Brain microvascular endothelial cell (primary cell): ENCODE data around the gene GUF1.

ENCODE experiments used
- DNase-seq: peaks from one replicate; pipeline ENCODE4 v3.0.0-alpha.2; 2020
- H3K27ac ChIP-seq: fragments of 250-450 bp; sonication (Bioruptor Pico); 2 replicates; pipeline ENCODE4 v1.5.1; 2020; ENCODE audit warnings: mild to moderate bottlenecking, moderate library complexity
- H3K27me3 ChIP-seq: fragments of 250-450 bp; sonication (Bioruptor Pico); replicated peaks from 2 replicates; pipeline ENCODE4 v1.5.1; 2020; ENCODE audit warnings: mild to moderate bottlenecking
- H3K36me3 ChIP-seq: fragments of 250-450 bp; sonication (Bioruptor Pico); replicated peaks from 2 replicates; pipeline ENCODE4 v1.5.1; 2020; ENCODE audit warnings: mild to moderate bottlenecking
- H3K4me3 ChIP-seq: 2 replicates; pipeline ENCODE4 v1.5.1; 2011; ENCODE audit warnings: low read depth, mild to moderate bottlenecking, control low read depth, low read length, moderate library complexity
- CTCF ChIP-seq: IDR thresholded peaks from 2 replicates; pipeline ENCODE4 v1.5.1; 2011; ENCODE audit warnings: low read depth, mild to moderate bottlenecking, moderate library complexity, low read length, control low read depth, inconsistent platforms; ENCODE audit errors: missing control alignments
- in situ Hi-C: cut with HindIII; loops from 2 replicates; pipeline ENCODE4 v1.10.0; 2017; ENCODE audit warnings: low sequenced_read_pairs, low pct_ligation_motif_present

The GUF1 gene

GRCh38 chr4:44678094-44679041, at the start of gene GUF1:
TSS of gene GUF1 (plus strand) at chr4:44678420. CDS start at chr4:44678623, 203 bp downstream.
- H3K27ac ChIP-seq = peak within 1 kb of the TSS; percentile 94
- DNase-seq = peak; percentile 86
- no peak for TF ChIP-seq CTCF
- H3K27me3 ChIP-seq = no peaks in the 10 kb centered on the region
- H3K4me3 ChIP-seq = peak within 1 kb of the TSS; percentile 88
- peaks cover 5% of the 10 kb centered on the region for H3K36me3 ChIP-seq
- in situ Hi-C loops = no loop called here

GRCh38 chr4:44629280-44629866, 48.8 kb upstream of the GUF1 start:
- Histone ChIP-seq H3K36me3 (no peaks in the 10 kb centered on the region), H3K27ac (no peak overlapping the region), H3K4me3 (no peak overlapping the region), H3K27me3 (no peaks in the 10 kb centered on the region)
- TF ChIP-seq CTCF = peak; percentile 71
- peak; percentile 58 for DNase-seq
- in situ Hi-C loops = no loop called here

GRCh38 chr4:44632089-44632488, 46.1 kb upstream of the GUF1 start:
- Histone ChIP-seq H3K36me3 (no peaks in the 10 kb centered on the region), H3K4me3 (no peak overlapping the region), H3K27ac (no peak overlapping the region), H3K27me3 (no peaks in the 10 kb centered on the region)
- no peak for TF ChIP-seq CTCF
- no peak for DNase-seq
- in situ Hi-C loops = no loop called here

- no peak for DNase-seq
- in situ Hi-C loops = no loop called here
- Histone ChIP-seq H3K4me3 (no peak overlapping the region), H3K36me3 (no peaks in the 10 kb centered on the region), H3K27me3 (no peaks in the 10 kb centered on the region), H3K27ac (no peak overlapping the region)
- no peak for TF ChIP-seq CTCF
Observed at GRCh38 chr4:44632733-44633132, 45.5 kb upstream of the GUF1 start.

GRCh38 chr4:44638091-44638490, 40.1 kb upstream of the GUF1 start:
- Histone ChIP-seq H3K4me3 (no peak overlapping the region), H3K27me3 (no peaks in the 10 kb centered on the region), H3K36me3 (no peaks in the 10 kb centered on the region), H3K27ac (no peak overlapping the region)
- no peak for DNase-seq
- no peak for TF ChIP-seq CTCF
- in situ Hi-C loops = no loop called here
